OCI-LY7 (cell line): Measurements from ENCODE around the gene TGM2. TPM values are rescaled to one million over a fixed set of nuclear protein-coding genes. Genes with fewer than 3 reads are reported as not detected.

Source experiments
- BruUV-seq: library from RNA; stranded (reverse); fragments of 400-500 nt; replicated peaks from 2 replicates; lab custom pipeline; 2021; lab: Mats Ljungman, UMichigan
- CTCF ChIA-PET: fragments of 300-600 bp; sonication (Branson Sonifier 250); formaldehyde crosslinking; loops from one replicate; lab custom pipeline; 2022; ENCODE audit warnings: antibody characterized with exemption; ENCODE audit not compliant: unreplicated experiment; lab: Charles Lee
- POLR2A ChIA-PET: fragments of 300-600 bp; sonication (Branson Sonifier 250); formaldehyde crosslinking; loops from one replicate; lab custom pipeline; 2022; ENCODE audit warnings: antibody characterized with exemption; lab: Charles Lee
- DNase-seq: peaks from one replicate; pipeline ENCODE4 v3.0.0-alpha.2; 2015; ENCODE audit warnings: low spot score
- H2AFZ ChIP-seq: fragments of 200-600 bp; sonication (generic), shearing (Covaris generic); 2 replicates; pipeline ENCODE4 v1.6.1; 2014; ENCODE audit warnings: mild to moderate bottlenecking, antibody characterized with exemption, low read length, moderate library complexity
- H3K27ac ChIP-seq: fragments of 200-600 bp; sonication (generic); 2 replicates; pipeline ENCODE4 v1.5.1; 2014; ENCODE audit warnings: mixed run types, low read depth, mild to moderate bottlenecking, moderate library complexity, low read length, inconsistent platforms; ENCODE audit not compliant: poor library complexity, severe bottlenecking
- H3K36me3 ChIP-seq: fragments of 200-600 bp; sonication (generic); 2 replicates; pipeline ENCODE4 v1.6.1; 2014; ENCODE audit warnings: mild to moderate bottlenecking, antibody characterized with exemption, low read length, moderate library complexity, mixed read lengths; ENCODE audit not compliant: insufficient read depth
- H3K4me1 ChIP-seq: fragments of 200-600 bp; sonication (generic); 2 replicates; pipeline ENCODE4 v1.5.1; 2014; ENCODE audit warnings: mild to moderate bottlenecking, low read length; ENCODE audit not compliant: insufficient read depth, poor library complexity, severe bottlenecking
- H3K4me2 ChIP-seq: fragments of 200-600 bp; sonication (generic); 2 replicates; pipeline ENCODE4 v1.6.1; 2014; ENCODE audit warnings: mild to moderate bottlenecking, low read length
- H3K4me3 ChIP-seq: fragments of 200-600 bp; sonication (generic); 2 replicates; pipeline ENCODE4 v1.5.1; 2014; ENCODE audit warnings: mild to moderate bottlenecking, low read depth, low read length; ENCODE audit not compliant: poor library complexity, severe bottlenecking
- H3K79me2 ChIP-seq: fragments of 200-600 bp; sonication (generic); 2 replicates; pipeline ENCODE4 v1.6.1; 2016; ENCODE audit warnings: low read depth, mild to moderate bottlenecking, low read length, moderate library complexity, mixed read lengths; ENCODE audit not compliant: insufficient read depth
- H3K9me2 ChIP-seq: fragments of 200-600 bp; sonication (generic); 2 replicates; pipeline ENCODE4 v1.6.1; 2016; ENCODE audit warnings: mild to moderate bottlenecking, low read length, mixed read lengths; ENCODE audit not compliant: insufficient read depth
- H3K9me3 ChIP-seq: fragments of 200-600 bp; sonication (generic); 2 replicates; pipeline ENCODE4 v1.6.1; 2014; ENCODE audit warnings: mild to moderate bottlenecking, mixed run types, low read length, mixed read lengths
- H4K20me1 ChIP-seq: fragments of 200-600 bp; sonication (generic); 2 replicates; pipeline ENCODE4 v1.6.1; 2014; ENCODE audit warnings: mild to moderate bottlenecking, antibody characterized with exemption, low read length, moderate library complexity, mixed read lengths; ENCODE audit not compliant: insufficient read depth
- EZH2phosphoT487 ChIP-seq: fragments of 200-600 bp; sonication (generic); IDR thresholded peaks from 2 replicates; pipeline ENCODE4 v1.6.1; 2018; ENCODE audit warnings: low read depth, borderline replicate concordance, mild to moderate bottlenecking, mixed run types, antibody characterized with exemption, low read length, moderate library complexity, mixed read lengths
- intact Hi-C: fragments of 100-400 bp; cut with micrococcal nuclease; formaldehyde crosslinking; loops from one replicate; pipeline ENCODE4 v1.10.0; 2022; ENCODE audit not compliant: unreplicated experiment
- total RNA-seq, 2 experiments: library from RNA; depleted of rRNA in 1 of 2; stranded (reverse); fragments of >200 nt in 1 of 2; shearing (Covaris generic) in 1 of 2; gene quantifications; 2 replicates each; pipeline ENCODE4 v1.2.3, GENCODE V29; 2014 to 2022
- TF ChIP-seq, protein P1 (sequence below): fragments of 200-600 bp; sonication (generic); conservative IDR thresholded peaks from 2 replicates; pipeline ENCODE4 v1.5.1; 2014; ENCODE audit warnings: mild to moderate bottlenecking, antibody characterized with exemption, low read length, moderate library complexity, mixed read lengths

The TGM2 gene
- total RNA-seq, 2 experiments from 2014 or later, result not detected

DNA sequence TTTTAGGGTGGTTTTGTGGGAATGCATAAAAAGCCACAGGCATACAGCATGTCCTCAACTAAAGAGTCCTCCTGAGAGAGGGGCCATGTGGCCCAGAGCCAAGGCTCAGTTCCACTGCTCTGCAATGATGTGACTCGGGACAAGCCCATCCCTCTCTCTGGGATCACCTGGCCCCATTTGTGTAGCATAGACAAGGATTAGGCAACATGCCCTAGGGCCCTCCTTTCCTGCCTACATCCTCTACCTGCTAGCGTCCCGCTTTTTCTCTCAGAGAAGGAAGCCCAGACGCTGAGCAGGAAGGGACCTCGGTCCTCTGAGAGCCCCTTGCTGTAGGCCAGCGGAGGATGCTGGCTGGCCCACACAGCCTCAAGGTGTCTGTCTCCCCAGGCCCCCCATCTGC is 8.8 kb downstream of the TGM2 start:
- Histone ChIP-seq H3K27ac (no peak overlapping the region), H2AFZ (no peak overlapping the region), H3K4me2 (no peak overlapping the region), H3K9me2 (no peaks in the 10 kb centered on the region), H3K9me3 (no peaks in the 10 kb centered on the region), H3K79me2 (no peaks in the 10 kb centered on the region), H3K4me3 (no peak overlapping the region), H4K20me1 (no peaks in the 10 kb centered on the region), H3K36me3 (no peaks in the 10 kb centered on the region), H3K4me1 (no peaks in the 10 kb centered on the region)
- POLR2A ChIA-PET, result no interaction called here
- no TSS peak for BruUV-seq
- DNase-seq, result no peak
- TF ChIP-seq, protein P1, sequence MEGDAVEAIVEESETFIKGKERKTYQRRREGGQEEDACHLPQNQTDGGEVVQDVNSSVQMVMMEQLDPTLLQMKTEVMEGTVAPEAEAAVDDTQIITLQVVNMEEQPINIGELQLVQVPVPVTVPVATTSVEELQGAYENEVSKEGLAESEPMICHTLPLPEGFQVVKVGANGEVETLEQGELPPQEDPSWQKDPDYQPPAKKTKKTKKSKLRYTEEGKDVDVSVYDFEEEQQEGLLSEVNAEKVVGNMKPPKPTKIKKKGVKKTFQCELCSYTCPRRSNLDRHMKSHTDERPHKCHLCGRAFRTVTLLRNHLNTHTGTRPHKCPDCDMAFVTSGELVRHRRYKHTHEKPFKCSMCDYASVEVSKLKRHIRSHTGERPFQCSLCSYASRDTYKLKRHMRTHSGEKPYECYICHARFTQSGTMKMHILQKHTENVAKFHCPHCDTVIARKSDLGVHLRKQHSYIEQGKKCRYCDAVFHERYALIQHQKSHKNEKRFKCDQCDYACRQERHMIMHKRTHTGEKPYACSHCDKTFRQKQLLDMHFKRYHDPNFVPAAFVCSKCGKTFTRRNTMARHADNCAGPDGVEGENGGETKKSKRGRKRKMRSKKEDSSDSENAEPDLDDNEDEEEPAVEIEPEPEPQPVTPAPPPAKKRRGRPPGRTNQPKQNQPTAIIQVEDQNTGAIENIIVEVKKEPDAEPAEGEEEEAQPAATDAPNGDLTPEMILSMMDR, result no peak
- TF ChIP-seq EZH2phosphoT487, result no peak
- CTCF ChIA-PET, result no interaction called here
- intact Hi-C loops, result no loop called here

DNA sequence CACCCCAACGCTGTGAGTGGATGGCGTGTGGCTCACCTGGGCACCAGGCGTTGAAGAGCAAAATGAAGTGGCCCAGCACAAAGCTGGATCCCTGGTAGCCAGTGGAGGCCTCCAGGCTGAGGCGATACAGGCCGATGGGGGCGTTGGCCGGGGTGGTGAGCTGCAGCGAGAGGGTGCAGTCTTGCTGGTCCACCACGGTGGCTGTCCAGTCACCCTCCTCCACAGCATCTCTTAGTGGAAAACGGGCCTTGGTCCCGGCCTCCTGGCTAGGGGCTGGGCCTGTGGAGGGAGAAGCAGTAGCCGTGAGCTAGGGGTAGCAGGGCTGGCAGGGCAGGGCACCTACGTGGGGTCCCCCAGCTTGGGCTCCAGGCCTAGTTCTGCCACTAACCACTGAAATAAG is 9.3 kb downstream of the TGM2 start:
- Histone ChIP-seq H2AFZ (no peak overlapping the region), H3K4me3 (no peak overlapping the region), H3K79me2 (no peaks in the 10 kb centered on the region), H3K9me3 (no peaks in the 10 kb centered on the region), H3K9me2 (no peaks in the 10 kb centered on the region), H3K4me1 (no peaks in the 10 kb centered on the region), H3K27ac (no peak overlapping the region), H4K20me1 (no peaks in the 10 kb centered on the region), H3K4me2 (no peak overlapping the region), H3K36me3 (no peaks in the 10 kb centered on the region)
- POLR2A ChIA-PET, result no interaction called here
- intact Hi-C loops, result no loop called here
- BruUV-seq, result no TSS peak
- CTCF ChIA-PET, result no interaction called here
- no peak for DNase-seq
- TF ChIP-seq, protein P1, result no peak
- no peak for TF ChIP-seq EZH2phosphoT487

DNA sequence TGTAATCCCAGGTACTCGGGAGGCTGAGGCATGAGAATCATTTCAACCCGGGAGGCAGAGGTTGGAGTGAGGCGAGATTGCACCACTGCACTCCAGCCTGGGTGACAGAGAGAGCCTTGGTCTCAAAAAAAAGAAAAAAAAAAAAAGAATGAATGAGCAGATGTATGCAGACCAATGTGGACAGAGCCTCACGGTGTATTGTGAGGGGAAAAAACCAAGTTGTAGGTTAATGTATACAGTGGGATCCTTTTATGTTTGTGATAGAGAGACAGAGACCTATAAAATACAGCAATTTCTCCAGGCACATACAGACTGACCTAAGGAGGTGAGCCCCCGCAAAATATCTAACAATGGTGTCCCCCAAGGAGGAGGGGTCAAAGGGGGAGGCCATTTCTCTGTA is 11.7 kb downstream of the TGM2 start:
- Histone ChIP-seq H3K36me3 (no peaks in the 10 kb centered on the region), H3K4me1 (no peaks in the 10 kb centered on the region), H2AFZ (no peak overlapping the region), H3K9me2 (no peaks in the 10 kb centered on the region), H3K4me2 (no peak overlapping the region), H3K79me2 (no peaks in the 10 kb centered on the region), H4K20me1 (no peaks in the 10 kb centered on the region), H3K27ac (no peak overlapping the region), H3K4me3 (no peak overlapping the region), H3K9me3 (no peaks in the 10 kb centered on the region)
- DNase-seq, result no peak
- CTCF ChIA-PET, result no interaction called here
- intact Hi-C loops, result no loop called here
- TF ChIP-seq, protein P1, result no peak
- no peak for TF ChIP-seq EZH2phosphoT487
- POLR2A ChIA-PET, result no interaction called here
- no TSS peak for BruUV-seq
